GM06990 (cell line): ENCODE data around the gene KCNH4.

ENCODE experiments used
- DNase-seq: peaks from one replicate; pipeline ENCODE4 v3.0.0-alpha.2; 2011; ENCODE audit not compliant: insufficient read length; ENCODE audit errors: extremely low read depth
- H3K27me3 ChIP-seq: replicated peaks from 2 replicates; pipeline ENCODE4 v1.6.0; 2011; ENCODE audit warnings: low read length; ENCODE audit not compliant: control insufficient read depth, insufficient read depth
- H3K36me3 ChIP-seq: 2 replicates; pipeline ENCODE4 v1.5.1; 2011; ENCODE audit warnings: low read length; ENCODE audit not compliant: control insufficient read depth, insufficient read depth
- H3K4me3 ChIP-seq: replicated peaks from 2 replicates; pipeline ENCODE4 v1.5.1; 2011; ENCODE audit warnings: low read depth, mild to moderate bottlenecking, control low read depth, low read length
- CTCF ChIP-seq: IDR thresholded peaks from 2 replicates; pipeline ENCODE4 v1.5.1; 2011; ENCODE audit warnings: low read length, control low read depth, mild to moderate bottlenecking, inconsistent platforms; ENCODE audit not compliant: insufficient read depth, poor library complexity, severe bottlenecking

The KCNH4 gene

GRCh38 chr17:42199416-42200011, 18.6 kb upstream of the KCNH4 start:
- H3K27me3 ChIP-seq = no peaks in the 10 kb centered on the region
- H3K36me3 ChIP-seq = peaks cover 10% of the 10 kb centered on the region
- no peak overlapping the region for H3K4me3 ChIP-seq
- TF ChIP-seq CTCF = no peak
- no peak for DNase-seq

- no peak for DNase-seq
- no peaks in the 10 kb centered on the region for H3K27me3 ChIP-seq
- peaks cover 9% of the 10 kb centered on the region for H3K36me3 ChIP-seq
- no peak overlapping the region for H3K4me3 ChIP-seq
- TF ChIP-seq CTCF = no peak
Observed at GRCh38 chr17:42198897-42199296, 18.0 kb upstream of the KCNH4 start.

- TF ChIP-seq CTCF = no peak
- H3K4me3 ChIP-seq = no peak overlapping the region
- no peaks in the 10 kb centered on the region for H3K27me3 ChIP-seq
- H3K36me3 ChIP-seq = peaks cover 7% of the 10 kb centered on the region
- no peak for DNase-seq
Observed at GRCh38 chr17:42197564-42198156, 16.7 kb upstream of the KCNH4 start.

- DNase-seq = peak; percentile 77
- Histone ChIP-seq H3K27me3 (no peaks in the 10 kb centered on the region), H3K4me3 (peak within 1 kb of the TSS; percentile 82), H3K36me3 (no peaks in the 10 kb centered on the region; the same call in 1 of the 2 replicates)
- no peak for TF ChIP-seq CTCF
Observed at GRCh38 chr17:42193969-42194899, 13.3 kb upstream of the KCNH4 start, which contains the start of gene GHDC. Gene GHDC, minus strand, starts transcription at chr17:42194494. Its CDS starts 913 bp downstream, at chr17:42193581.

GRCh38 chr17:42193216-42193968, 12.4 kb upstream of the KCNH4 start:
- no peak for TF ChIP-seq CTCF
- H3K4me3 ChIP-seq = peak overlapping the region; percentile 82
- DNase-seq = no peak
- H3K36me3 ChIP-seq = no peaks in the 10 kb centered on the region; the same call in 1 of the 2 replicates
- no peaks in the 10 kb centered on the region for H3K27me3 ChIP-seq
